Activated T-cell treated with anti-CD3 and anti-CD28 coated beads, Interleukin-2, amount 50 U/mL, for 24 hours (primary cell): Measurements from ENCODE around the gene PLD4.

Experiments used
- DNase-seq: peaks from one replicate; pipeline ENCODE4 v3.0.0-alpha.2; 2020
- H3K27ac Mint-ChIP-seq: 2 replicates; pipeline ENCODE4 v1.8.0; 2020; ENCODE audit warnings: mild to moderate bottlenecking, mixed read lengths
- H3K27me3 Mint-ChIP-seq: 2 replicates; pipeline ENCODE4 v1.8.0; 2020; ENCODE audit warnings: mixed read lengths
- H3K36me3 Mint-ChIP-seq: 2 replicates; pipeline ENCODE4 v1.8.0; 2020; ENCODE audit warnings: low read depth, mixed read lengths
- H3K4me1 Mint-ChIP-seq: 2 replicates; pipeline ENCODE4 v1.8.0; 2020; ENCODE audit warnings: low read depth, mixed read lengths
- H3K4me3 Mint-ChIP-seq: 2 replicates; pipeline ENCODE4 v1.8.0; 2020; ENCODE audit warnings: mild to moderate bottlenecking, moderate library complexity, mixed read lengths
- H3K9me3 Mint-ChIP-seq: 2 replicates; pipeline ENCODE4 v1.8.0; 2020; ENCODE audit warnings: mixed read lengths

PLD4 gene, protein sequence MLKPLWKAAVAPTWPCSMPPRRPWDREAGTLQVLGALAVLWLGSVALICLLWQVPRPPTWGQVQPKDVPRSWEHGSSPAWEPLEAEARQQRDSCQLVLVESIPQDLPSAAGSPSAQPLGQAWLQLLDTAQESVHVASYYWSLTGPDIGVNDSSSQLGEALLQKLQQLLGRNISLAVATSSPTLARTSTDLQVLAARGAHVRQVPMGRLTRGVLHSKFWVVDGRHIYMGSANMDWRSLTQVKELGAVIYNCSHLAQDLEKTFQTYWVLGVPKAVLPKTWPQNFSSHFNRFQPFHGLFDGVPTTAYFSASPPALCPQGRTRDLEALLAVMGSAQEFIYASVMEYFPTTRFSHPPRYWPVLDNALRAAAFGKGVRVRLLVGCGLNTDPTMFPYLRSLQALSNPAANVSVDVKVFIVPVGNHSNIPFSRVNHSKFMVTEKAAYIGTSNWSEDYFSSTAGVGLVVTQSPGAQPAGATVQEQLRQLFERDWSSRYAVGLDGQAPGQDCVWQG

DNA sequence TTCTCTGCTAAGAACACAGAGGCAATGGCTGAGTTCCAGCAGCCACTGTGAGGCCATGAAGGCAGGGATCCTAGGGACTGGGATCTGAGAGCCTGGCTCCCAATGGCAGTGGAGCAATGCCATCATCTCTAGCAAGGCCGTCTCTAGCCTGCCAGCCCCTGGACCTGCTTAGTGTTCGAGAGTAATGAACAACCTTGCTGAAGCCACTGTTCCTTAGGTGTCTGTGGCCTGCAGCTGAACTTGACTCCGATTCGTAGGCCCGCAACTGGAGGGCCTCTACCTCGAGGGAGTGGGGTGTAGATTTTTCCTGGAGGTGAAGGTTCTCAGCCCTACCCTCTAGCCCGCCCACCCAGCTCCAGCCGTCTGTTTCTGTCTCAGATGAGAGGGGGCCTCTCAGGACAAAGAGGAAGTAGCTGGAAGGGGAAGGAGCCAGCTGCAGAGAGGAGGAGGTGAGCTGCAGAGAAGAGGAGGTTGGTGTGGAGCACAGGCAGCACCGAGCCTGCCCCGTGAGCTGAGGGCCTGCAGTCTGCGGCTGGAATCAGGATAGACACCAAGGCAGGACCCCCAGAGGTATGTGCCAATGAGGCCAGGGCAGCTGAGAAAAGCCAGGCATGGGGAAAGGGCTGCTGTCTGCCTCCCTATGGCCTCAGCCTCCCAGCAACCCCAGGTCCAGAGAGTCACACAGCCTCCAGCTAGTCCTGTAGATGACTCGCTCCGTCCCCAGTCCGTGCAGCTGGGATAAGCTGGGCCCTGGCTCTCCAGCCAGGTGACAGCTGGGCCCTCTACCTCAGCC is at the start of gene PLD4:
PLD4 (plus strand) TSS at position 459 of the 793 bp plus-strand sequence. CDS start 2,262 bp downstream, outside the sequence.
- no peak within 1 kb of the TSS for H3K4me3 Mint-ChIP-seq
- DNase-seq, result no peak
- H3K27me3 Mint-ChIP-seq, result peaks cover 21% of the 10 kb centered on the region
- H3K36me3 Mint-ChIP-seq, result no peaks in the 10 kb centered on the region
- H3K27ac Mint-ChIP-seq, result no peak within 1 kb of the TSS
- no peaks in the 10 kb centered on the region for H3K9me3 Mint-ChIP-seq
- H3K4me1 Mint-ChIP-seq, result peaks cover 6% of the 10 kb centered on the region

DNA sequence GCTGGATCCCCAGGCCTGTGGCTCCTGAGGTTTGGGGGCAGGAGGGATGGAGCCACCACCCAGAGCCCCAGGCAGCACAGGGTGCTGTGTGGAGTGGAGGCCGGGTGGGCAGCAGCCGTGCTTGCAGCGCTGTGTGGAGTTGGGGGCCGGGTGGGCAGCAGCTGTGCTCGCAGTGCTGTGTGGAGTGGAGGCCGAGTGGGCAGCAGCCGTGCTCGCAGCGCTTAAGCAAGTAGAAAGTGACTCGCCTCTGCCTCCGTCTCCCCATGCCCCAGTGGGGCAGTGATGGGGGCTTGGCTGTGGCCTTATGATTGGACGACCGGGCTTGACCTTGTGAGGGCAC is 49.3 kb upstream of the PLD4 start:
- Mint-ChIP-seq H3K36me3 (no peaks in the 10 kb centered on the region), H3K4me3 (no peak overlapping the region), H3K4me1 (no peaks in the 10 kb centered on the region), H3K27ac (no peak overlapping the region), H3K27me3 (no peaks in the 10 kb centered on the region), H3K9me3 (no peaks in the 10 kb centered on the region)
- DNase-seq, result no peak

DNA sequence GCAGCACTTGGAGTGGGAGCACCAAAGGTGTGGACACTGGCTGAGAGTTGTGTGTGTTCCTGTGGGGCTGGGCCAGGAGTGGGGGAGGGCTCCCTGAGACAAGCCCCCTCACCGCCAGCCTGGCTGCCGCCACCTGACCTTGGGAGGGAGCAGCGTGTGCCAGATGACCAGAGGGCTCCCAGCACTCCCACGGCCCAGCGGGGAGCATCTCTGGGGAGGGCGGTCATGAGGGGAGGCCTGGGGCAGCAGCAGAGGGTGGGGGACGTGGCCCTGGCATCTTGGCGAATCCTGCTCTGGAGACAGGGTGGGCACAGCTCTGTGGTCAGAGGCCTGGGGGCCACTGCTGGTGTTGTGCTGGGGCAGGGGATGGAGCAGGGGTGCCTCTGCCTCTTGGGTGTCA is 48.9 kb upstream of the PLD4 start:
- Mint-ChIP-seq H3K4me1 (no peaks in the 10 kb centered on the region), H3K36me3 (no peaks in the 10 kb centered on the region), H3K9me3 (no peaks in the 10 kb centered on the region), H3K27me3 (no peaks in the 10 kb centered on the region), H3K27ac (no peak overlapping the region), H3K4me3 (no peak overlapping the region)
- no peak for DNase-seq

DNA sequence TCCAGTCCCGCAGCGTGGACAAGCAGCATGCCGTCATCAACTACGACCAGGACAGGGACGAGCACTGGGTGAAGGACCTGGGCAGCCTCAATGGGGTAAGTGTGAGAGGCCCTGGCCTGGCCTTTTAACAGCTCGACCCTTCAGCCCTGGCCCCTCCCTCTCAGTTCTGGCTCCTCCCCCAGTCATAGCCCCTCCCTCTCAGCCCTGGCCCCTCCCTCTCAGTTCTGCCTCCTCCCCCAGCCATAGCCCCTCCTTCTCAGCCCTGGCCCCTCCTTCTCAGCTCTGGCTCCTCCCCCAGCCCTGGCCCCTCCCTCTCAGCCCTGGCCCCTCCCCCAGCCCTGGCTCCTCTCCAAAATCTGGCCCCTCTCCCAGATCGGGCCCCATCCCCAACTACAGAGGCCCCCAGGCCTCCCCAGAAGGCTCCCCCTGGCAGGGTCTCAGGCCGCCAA is 48.4 kb upstream of the PLD4 start:
- no peaks in the 10 kb centered on the region for H3K4me1 Mint-ChIP-seq
- no peaks in the 10 kb centered on the region for H3K36me3 Mint-ChIP-seq
- no peaks in the 10 kb centered on the region for H3K9me3 Mint-ChIP-seq
- H3K27ac Mint-ChIP-seq, result no peak overlapping the region
- H3K27me3 Mint-ChIP-seq, result no peaks in the 10 kb centered on the region
- no peak overlapping the region for H3K4me3 Mint-ChIP-seq
- DNase-seq, result peak; percentile 64

DNA sequence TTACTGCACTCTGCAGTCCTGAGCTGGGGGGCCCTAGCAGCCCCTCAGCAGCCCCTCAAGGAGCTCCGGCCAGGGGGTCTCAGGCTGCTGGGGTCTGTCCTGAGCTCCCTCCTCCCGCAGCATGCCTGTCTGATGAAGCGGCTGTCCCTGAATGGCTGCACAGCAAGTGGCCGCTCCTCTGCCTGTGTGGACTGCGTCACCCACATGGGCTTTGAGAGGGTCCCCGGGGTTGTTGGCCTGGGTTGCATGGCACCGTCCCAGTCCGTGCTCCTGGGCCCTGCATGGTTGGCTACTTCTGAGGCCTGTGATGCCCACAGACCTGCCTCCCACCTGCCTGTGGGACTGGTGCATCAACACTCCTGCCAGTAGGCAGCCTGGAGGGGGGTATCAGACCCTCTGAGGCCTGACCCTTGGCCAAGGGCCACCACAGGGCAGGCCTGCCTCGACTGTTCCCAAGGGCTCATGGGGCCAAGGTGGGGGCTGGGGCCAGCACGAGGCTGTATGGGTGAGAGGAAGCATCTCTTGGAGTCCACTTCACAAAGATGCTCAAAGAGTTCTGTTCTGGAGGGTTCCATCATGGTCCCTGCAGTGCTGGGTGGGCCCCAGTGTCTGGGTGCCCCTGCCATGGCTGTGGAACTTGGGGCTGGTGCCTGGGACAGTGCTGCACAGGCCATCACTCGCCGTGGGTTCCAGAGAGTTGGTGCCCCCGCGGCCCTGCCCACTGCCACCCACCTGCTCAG is 47.4 kb upstream of the PLD4 start:
- Mint-ChIP-seq H3K36me3 (no peaks in the 10 kb centered on the region), H3K9me3 (no peaks in the 10 kb centered on the region), H3K4me1 (no peaks in the 10 kb centered on the region), H3K27ac (no peak overlapping the region), H3K4me3 (no peak overlapping the region), H3K27me3 (no peaks in the 10 kb centered on the region)
- DNase-seq, result no peak

DNA sequence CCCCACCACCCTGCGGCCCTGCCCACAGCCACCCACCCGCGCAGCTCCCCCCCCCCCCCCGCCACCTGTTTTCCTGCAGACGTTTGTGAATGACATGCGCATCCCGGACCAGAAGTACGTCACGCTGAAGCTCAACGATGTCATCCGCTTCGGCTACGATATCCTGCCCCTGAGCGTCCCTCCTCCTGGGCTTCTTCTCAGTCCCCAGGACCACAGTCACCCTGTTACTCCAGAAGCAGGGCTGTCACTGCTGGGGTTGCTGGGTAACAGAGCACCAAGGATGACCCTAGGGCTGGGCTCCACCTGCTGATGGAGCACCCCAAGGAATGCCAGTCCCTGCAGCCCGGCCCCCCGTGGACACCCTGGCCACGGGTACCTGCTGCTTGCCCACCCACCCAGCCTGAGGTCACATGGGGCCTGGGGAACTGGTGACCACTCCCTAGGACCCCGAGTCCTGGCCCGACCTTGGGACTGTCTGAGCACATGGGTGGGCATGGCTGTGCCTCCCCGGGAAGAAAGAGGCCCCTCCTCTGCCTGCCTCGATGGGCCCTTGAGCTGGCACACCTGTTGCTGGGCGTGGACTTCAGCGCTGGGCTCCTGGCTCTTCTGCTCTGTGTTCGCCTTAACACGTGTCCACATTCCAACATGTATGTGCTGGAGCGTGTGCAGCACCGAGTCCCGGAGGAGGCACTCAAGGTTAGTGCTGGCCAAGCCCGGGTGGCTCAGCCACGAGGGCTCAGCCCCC is 46.7 kb upstream of the PLD4 start:
- Mint-ChIP-seq H3K27ac (no peak overlapping the region), H3K27me3 (no peaks in the 10 kb centered on the region), H3K4me1 (no peaks in the 10 kb centered on the region), H3K9me3 (no peaks in the 10 kb centered on the region), H3K4me3 (no peak overlapping the region), H3K36me3 (no peaks in the 10 kb centered on the region)
- DNase-seq, result no peak

DNA sequence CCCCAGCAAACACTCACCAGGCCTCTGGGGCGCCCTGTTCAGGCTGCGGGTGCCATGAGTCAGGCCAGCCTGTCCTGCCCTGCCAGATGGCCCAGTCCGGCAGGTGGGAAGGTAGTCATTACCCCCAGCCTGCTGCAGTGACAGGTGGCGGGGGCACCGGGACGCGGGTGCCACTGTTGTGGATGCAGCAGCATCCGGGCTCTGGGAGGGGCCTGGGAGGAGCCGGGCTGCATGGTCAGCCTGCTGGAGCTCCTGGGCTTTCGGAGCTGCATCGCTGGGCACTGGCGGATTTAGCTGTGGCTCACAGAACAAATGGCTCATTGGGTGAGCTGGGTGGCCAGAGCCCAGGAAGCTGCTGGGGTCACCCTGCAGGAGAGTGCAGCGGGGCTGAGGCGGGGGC is 46.1 kb upstream of the PLD4 start:
- Mint-ChIP-seq H3K27ac (no peak overlapping the region), H3K9me3 (no peaks in the 10 kb centered on the region), H3K27me3 (no peaks in the 10 kb centered on the region), H3K36me3 (no peaks in the 10 kb centered on the region), H3K4me1 (no peaks in the 10 kb centered on the region), H3K4me3 (no peak overlapping the region)
- no peak for DNase-seq

DNA sequence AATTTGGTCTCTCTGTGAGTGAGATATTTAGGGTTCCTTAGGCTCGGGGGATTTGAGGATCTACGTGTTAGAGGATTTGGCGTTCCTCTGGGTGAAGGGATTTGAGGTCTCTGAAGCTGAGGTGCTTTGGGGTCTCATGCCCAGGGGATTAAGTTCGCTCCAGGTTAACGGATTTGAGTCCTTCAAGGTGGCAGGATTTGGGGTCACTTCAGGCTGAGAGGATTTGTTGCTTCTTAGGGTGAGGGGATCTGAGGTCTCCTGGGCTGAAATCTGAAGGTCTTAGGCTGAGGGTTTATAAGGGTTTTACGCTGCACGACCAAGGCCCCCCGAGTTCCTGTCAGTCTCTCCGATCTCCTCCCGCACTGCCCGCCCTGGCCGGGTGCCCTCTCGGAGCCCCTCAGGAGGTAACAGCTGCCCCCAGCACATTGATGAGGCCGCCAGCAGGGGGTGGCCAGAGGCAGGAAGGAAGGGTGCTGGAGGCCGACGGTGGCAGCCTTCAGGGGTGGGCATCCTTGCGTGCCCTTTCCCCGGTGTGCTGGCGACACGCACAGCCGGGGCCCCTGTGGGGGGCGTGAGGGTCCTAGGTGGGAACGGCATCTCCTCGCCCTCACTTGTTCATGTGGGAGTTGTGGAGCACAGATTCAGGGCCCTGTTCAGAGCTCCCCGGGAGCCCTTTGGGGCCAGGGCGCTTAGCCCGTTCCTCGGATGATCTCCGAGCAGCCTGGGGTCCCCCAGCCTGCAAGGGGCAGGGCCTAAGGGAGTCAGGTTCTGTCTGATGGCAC is 45.3 kb upstream of the PLD4 start:
- no peak for DNase-seq
- no peaks in the 10 kb centered on the region for H3K9me3 Mint-ChIP-seq
- no peak overlapping the region for H3K4me3 Mint-ChIP-seq
- no peaks in the 10 kb centered on the region for H3K4me1 Mint-ChIP-seq
- H3K36me3 Mint-ChIP-seq, result no peaks in the 10 kb centered on the region
- no peaks in the 10 kb centered on the region for H3K27me3 Mint-ChIP-seq
- H3K27ac Mint-ChIP-seq, result no peak overlapping the region

DNA sequence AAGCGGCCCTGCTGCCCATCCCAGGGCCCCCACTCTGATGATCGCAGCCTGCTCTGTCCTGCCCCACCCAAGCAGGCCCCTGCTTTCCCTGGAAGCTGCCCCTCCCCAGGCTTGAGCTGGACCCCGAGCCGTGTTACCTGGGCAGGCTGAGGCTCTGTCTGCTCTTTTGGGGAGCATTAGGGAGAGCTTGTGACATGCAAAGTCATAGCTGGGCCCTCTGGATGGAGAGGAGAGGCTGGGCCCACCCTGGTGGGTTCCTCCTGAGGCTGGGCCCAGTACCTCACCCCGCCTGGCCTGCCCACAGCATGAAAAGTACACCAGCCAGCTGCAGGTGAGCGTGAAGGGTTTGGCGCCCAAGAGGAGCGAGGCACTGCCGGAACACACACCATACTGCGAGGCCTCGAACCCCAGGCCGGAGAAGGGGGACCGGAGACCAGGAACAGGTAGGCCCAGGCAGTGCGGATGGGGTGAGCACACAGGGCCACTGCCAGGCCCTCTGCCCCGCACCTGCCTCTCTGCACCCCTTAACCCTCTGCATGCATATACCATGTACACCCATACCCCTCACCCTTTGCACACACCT is 44.6 kb upstream of the PLD4 start:
- Mint-ChIP-seq H3K4me1 (no peaks in the 10 kb centered on the region), H3K4me3 (no peak overlapping the region)

DNA sequence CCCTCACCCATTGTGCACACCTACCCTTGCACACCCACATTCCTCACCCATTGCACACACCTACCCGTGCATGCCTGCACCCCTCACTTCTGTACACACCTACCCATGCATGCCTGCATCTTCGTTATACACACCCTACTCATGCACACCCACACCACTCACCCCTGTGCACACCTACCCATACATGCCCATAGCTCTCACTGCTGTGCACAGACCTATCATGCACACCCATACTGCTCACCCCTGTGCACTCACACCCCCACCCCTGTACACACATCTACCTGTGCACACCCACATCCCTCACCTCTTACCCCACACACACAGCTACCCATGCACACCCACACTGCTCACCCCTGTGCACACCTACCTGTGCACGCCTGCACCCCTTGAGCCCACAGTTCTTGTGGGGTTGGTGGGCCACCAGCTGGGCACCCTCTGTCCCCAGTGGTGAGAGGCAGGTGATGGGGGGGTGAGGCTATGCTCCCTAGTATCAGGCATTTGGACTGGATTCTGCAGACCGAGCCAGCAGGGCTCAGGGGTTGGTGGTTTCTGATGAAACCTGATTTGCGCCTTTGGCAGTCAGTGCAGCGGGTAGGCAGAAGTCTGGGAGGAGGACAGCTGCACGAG is 44.0 kb upstream of the PLD4 start:
- Mint-ChIP-seq H3K4me3 (no peak overlapping the region), H3K27me3 (no peaks in the 10 kb centered on the region), H3K36me3 (no peaks in the 10 kb centered on the region), H3K9me3 (no peaks in the 10 kb centered on the region), H3K4me1 (no peaks in the 10 kb centered on the region), H3K27ac (no peak overlapping the region)
- DNase-seq, result no peak

More for the DNA sequence above, 44.6 kb upstream of the PLD4 start:
- H3K27ac Mint-ChIP-seq, result no peak overlapping the region
- DNase-seq, result no peak
- no peaks in the 10 kb centered on the region for H3K36me3 Mint-ChIP-seq
- no peaks in the 10 kb centered on the region for H3K9me3 Mint-ChIP-seq
- no peaks in the 10 kb centered on the region for H3K27me3 Mint-ChIP-seq

DNA sequence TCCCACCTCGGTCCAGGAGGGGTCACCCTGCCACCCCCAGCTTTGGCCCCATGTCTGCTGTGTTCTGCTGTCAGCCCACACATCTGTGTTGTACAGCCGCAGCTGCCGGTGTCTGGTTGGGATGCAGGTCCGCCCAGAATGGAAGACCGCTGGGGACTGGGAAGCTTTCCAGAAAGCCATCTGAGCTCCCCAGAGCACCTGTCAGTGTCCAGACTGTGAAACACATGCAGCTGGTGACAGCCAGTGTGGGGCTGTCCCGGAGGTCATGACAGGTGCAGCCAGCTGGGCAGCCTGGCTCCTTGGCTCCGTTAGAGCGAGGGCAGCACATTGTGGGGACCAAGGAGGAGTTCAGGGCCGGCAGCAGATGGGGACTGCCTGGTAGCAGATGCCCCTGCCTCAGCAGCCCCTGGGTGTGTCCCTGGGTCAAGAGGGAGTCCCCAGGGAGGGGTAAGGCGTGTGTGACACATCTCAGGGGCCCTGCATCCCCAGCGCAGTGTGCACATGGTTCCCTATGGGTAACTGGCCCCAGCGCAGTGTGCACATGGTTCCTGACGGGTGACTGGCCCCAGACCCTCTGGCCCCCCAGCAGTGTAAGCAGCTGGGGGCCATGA is 43.2 kb upstream of the PLD4 start:
- Mint-ChIP-seq H3K27ac (no peak overlapping the region), H3K4me1 (no peaks in the 10 kb centered on the region), H3K9me3 (no peaks in the 10 kb centered on the region), H3K4me3 (no peak overlapping the region), H3K36me3 (no peaks in the 10 kb centered on the region), H3K27me3 (no peaks in the 10 kb centered on the region)
- DNase-seq, result no peak

DNA sequence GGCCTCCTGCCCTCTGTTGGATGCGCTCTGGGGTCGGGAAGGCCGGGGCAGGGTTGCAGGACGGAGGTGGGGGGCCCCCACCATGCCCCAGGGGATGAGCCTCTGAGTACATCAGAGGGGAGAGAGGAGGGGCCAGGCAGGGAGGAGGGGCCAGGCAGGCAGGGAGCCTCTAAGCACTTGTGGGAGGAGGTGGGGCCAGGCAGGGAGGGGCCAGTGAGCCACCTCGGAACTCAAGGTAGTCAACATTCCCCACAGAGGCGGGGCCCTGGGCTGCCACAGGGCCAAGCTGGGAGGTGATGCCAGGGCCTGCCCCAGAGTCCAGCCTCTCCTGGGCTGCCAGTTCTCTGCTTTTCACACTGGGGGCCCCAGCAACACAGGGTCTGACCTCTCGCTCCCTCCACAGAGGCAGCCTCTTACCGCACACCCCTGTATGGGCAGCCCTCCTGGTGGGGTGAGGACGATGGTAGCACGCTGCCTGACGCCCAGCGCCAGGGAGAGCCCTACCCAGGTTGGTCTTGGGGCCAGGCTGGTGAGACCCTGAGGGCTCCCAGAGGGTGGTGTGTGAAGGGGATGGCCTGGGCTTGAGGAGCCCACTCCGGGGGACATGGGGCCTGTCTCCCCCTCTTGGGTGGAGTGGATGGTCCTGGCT is 42.2 kb upstream of the PLD4 start:
- Mint-ChIP-seq H3K27ac (no peak overlapping the region), H3K4me3 (no peak overlapping the region), H3K36me3 (no peaks in the 10 kb centered on the region), H3K27me3 (no peaks in the 10 kb centered on the region), H3K4me1 (no peaks in the 10 kb centered on the region), H3K9me3 (no peaks in the 10 kb centered on the region)
- DNase-seq, result no peak
